ENCODE data around the gene TTC12.

The TTC12 gene

DNA sequence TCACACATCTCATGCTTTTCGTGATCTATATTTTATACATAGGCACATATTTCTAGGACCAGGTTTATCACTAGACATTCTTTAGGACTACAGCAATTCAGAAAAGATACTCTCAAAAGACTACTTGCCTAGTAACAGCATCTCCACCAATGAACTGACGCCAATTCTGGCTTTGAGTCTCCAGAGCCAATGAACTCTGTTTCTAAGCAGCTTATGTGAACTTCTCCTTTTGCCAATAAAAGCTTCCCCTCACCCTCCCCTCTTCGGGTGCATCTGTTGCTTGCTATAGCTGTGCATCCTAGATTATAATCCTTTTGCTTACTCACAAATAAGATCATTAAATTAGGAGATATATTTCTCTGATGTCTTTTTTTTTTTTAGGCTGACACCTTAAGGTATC is 61.8 kb downstream of the TTC12 start:
- no peak for DNase-seq

GRCh38 chr11:113377681-113378412 is 63.5 kb downstream of the TTC12 start:
- no peak for DNase-seq

DNA sequence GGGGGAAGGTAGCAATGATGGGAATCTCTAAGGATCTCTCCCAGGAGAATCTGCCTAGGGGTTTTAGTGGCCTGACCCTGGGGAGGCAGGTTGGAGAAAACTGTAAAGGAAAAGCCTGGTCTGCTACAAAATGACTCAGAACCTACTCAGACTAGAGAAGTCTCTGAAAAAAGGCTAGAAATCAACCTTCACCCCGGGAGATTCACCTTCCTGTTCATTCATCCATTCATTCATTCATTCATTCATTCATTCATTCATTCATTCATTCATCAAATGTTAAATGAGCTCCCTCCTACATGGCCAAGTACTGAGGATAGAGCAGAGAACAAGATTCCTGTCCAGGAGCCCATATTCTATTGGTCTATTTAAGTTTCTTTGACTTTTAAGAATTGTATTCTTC is 64.3 kb downstream of the TTC12 start:
- no peak for DNase-seq

GRCh38 chr11:113382121-113382520 is 67.7 kb downstream of the TTC12 start:
- DNase-seq, result no peak

GRCh38 chr11:113384551-113384950 is 70.2 kb downstream of the TTC12 start:
- DNase-seq, result no peak

DNA sequence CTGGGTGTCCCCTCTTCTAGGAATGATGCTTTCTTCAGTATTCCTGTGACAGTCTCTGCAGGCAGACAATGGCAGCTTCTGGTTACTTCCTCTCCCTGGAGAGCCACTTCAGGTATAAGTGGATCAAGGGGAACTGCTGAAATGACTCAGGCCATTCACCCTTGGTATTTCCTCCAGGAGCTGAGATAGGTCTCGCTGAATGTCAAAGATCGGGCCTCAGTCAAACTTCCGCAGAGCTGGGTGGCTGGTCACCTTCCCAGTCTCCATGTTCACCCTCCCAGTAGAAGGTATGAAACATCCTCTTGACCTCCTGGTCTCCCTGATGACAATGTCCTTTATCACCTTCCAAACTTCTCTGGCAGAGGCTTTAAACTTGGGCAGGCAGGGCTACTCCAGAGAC is 71.4 kb downstream of the TTC12 start:
- DNase-seq, result no peak

DNA sequence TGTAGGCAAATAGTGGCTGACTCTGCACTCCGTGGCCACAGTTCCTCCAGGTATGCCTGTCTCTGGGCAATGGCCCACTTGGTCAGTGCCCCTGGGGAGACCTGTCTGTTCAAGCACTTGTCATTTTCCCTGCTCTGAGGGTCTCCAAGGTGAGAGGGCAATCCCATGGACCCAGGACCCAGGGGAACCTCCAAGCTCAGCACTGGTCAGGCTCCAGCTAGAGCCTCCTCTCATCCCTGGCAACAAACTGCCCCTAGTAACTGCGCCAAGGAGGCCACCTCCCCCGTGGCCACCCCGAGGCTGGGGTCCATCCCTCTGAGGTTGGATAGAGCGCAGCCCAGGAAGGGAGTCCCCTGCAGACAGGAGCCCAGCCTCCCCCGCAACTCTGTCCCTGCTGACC is 72.5 kb downstream of the TTC12 start:
- no peak for DNase-seq

GRCh38 chr11:113387605-113388211 is 73.3 kb downstream of the TTC12 start, which contains the start of gene ANKK1:
ANKK1 (plus strand) TSS chr11:113387779; CDS start chr11:113387885, 106 bp downstream.
- no peak for DNase-seq

DNA sequence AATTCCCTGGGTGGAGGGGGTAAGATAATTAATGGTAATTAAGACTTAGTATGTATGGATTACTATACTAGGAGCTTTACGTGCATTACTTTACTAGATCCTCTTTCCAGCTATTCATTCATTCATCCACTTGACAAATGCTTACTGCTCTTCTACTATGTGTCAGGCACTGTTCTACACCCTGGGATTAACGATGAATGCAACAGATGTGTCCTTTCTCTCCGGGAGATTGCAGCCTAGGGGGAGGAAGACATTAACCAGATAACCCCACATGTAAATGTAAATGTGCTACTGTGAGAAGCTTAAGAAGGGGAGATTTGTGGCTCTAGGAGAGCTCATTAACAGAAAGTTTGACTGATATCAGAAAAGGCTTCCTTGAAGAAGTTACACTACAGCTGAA is 74.9 kb downstream of the TTC12 start:
- no peak for DNase-seq

GRCh38 chr11:113392236-113392921 is 78.0 kb downstream of the TTC12 start:
- DNase-seq, result no peak

GRCh38 chr11:113393501-113393985 is 79.2 kb downstream of the TTC12 start:
- no peak for DNase-seq

DNA sequence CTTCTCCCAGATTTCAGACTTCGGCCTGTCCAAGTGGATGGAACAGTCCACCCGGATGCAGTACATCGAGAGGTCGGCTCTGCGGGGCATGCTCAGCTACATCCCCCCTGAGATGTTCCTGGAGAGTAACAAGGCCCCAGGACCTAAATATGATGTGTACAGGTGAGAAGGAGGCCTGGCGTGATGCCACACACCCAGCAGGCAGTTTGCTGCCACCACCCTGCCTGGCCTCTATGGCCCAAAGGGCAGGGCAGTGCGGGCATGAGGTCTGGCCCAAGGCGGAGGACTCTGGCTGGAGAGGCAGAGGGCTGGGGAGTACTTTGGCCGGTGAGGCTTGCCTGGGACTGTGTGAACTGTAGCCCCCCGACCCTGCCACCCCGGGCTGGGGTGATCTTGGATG is 80.5 kb downstream of the TTC12 start:
- no peak for DNase-seq

DNA sequence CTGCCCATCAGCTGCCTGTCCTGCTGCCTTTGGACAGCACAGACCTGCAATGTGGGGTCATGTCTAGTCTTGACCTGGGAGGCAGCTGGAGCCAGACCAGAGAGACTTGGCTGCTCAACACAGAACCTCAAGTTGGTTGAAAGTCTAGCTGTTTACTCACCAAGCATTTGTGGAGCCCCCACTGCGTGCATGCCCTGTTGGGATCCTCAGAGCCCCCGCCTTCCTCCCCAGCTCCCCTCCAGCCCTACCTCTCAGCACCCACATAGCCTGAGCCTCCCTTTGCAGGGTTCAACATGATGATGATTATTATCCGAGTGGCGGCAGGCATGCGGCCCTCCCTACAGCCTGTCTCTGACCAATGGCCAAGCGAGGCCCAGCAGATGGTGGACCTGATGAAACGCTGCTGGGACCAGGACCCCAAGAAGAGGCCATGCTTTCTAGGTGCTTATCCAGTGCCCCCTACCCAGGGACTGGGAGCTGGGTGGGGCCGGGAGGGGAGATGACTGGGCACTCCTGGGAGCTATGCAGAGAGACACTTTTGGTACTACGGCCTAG is 81.5 kb downstream of the TTC12 start:
- DNase-seq, result no peak

GRCh38 chr11:113396690-113397089 is 82.3 kb downstream of the TTC12 start:
- no peak for DNase-seq

DNA sequence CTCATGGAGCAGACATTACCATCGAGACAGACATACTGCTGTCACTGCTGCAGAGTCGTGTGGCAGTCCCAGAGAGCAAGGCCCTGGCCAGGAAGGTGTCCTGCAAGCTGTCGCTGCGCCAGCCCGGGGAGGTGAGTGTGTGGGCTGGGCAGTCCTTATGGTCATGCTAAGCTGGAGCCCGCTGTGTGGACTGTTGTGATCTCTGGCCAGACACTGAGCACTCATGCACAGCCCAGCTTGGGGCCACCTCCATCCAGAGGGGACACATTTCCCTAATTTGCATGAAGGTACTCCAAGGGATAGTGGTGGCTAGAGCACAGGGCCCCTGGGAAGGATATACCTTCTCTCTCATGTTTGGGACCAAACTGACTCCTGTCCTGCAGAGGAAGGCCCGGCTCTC is 82.8 kb downstream of the TTC12 start:
- DNase-seq, result no peak

- DNase-seq, result no peak
These were observed 83.4 kb downstream of the TTC12 start for GRCh38 chr11:113397821-113398220.

- no peak for DNase-seq
These were observed 84.5 kb downstream of the TTC12 start for GRCh38 chr11:113398669-113399430.

GRCh38 chr11:113400631-113401230 is 86.3 kb downstream of the TTC12 start:
- DNase-seq, result no peak

DNA sequence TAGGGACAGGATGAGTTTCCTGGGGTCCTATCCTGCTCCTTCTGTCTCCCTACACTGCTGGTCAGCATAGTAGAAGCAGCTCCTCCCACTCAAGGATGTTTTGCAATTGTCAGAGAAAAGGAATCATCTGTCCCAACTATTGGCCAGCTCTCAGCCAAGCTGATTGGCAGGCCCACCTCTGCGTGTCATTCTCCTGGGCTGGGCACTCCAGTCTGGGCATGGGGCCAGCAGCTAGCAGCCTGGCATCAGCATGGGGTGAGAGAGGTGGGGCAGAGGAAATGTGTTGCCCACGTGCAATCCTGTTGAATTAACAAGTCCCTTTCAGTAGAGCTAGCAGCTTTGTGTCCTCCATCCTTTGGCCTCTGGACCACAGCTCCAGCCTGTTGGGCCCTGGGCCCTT is 87.3 kb downstream of the TTC12 start:
- DNase-seq, result no peak

DNA sequence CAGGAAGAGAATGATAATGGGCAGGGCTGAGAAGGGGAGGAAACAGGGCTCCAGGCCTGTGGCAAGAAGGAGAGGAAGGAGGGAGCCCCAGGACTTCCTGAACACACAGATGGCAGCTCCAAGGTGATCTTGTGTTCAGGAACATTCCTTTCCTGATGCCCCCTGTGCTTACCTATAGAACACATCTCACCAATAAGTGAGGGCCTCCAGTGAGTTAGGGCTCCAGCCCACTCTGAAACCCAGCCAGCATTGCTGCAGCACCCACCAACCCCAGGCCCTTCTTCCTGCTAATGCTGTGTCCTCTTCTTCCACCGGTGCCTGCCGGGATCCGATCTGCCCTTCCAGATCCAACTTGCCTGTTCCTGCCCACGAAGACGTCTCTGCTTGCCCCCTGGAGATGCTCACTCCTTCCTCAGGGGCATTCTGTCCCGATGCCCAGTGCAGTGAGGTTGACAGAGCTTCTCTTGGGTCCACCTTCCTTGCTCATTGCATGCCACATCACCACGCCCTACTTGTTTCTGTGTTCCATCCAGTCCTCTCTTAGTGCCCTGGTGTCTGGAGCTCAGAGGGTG is 90.6 kb downstream of the TTC12 start:
- no peak for DNase-seq

- no peak for DNase-seq
These were observed 91.5 kb downstream of the TTC12 start for GRCh38 chr11:113405724-113406478.
